Neural crest cell (in vitro differentiated cells): ENCODE data around the gene MGAT1. TPM values are rescaled to one million over a fixed set of nuclear protein-coding genes. Genes with fewer than 3 reads are reported as not detected.
"Not testable (repeated sequence)": the region's sequence is repeated elsewhere in the genome, so short reads cannot be mapped to it uniquely, and the experiment has no call there.

Experiments used
- DNase-seq: peaks from one replicate; pipeline ENCODE4 v3.0.0; 2021; ENCODE audit warnings: low read depth, mixed read lengths, low spot score
- H3K27ac Mint-ChIP-seq: one replicate; pipeline ENCODE4 v1.8.0; 2021; ENCODE audit warnings: mild to moderate bottlenecking, mixed read lengths; ENCODE audit not compliant: unreplicated experiment
- H3K27me3 Mint-ChIP-seq: 2 replicates; pipeline ENCODE4 v1.8.0; 2021; ENCODE audit warnings: low read depth, mild to moderate bottlenecking, mixed read lengths
- H3K36me3 Mint-ChIP-seq: 2 replicates; pipeline ENCODE4 v1.8.0; 2021; ENCODE audit warnings: low read depth, mild to moderate bottlenecking, mixed read lengths
- H3K4me1 Mint-ChIP-seq: 2 replicates; pipeline ENCODE4 v1.8.0; 2021; ENCODE audit warnings: mixed read lengths
- H3K4me3 Mint-ChIP-seq: one replicate; pipeline ENCODE4 v1.8.0; 2021; ENCODE audit warnings: mild to moderate bottlenecking, mixed read lengths
- H3K9me3 Mint-ChIP-seq: 2 replicates; pipeline ENCODE4 v1.8.0; 2021; ENCODE audit warnings: mixed read lengths
- CTCF ChIP-seq: fragments of 200-600 bp; sonication (generic); conservative IDR thresholded peaks from 2 replicates; pipeline ENCODE4 v1.5.0; 2021; ENCODE audit warnings: antibody characterized with exemption, mild to moderate bottlenecking
- total RNA-seq: library from RNA; stranded (reverse); gene quantifications from 2 replicates; pipeline ENCODE4 v1.2.1, GENCODE V29; 2021

MGAT1 gene
- total RNA-seq, 1 donor from 2014 or later = 57.1 TPM

GRCh38 chr5:180771839-180772238, 30.8 kb downstream of the MGAT1 start:
- Mint-ChIP-seq H3K36me3 (peaks cover 10% of the 10 kb centered on the region), H3K4me1 (no peaks in the 10 kb centered on the region), H3K27me3 (peaks cover 29% of the 10 kb centered on the region), H3K27ac (no peak overlapping the region), H3K4me3 (no peak overlapping the region), H3K9me3 (peaks cover 27% of the 10 kb centered on the region)
- DNase-seq = no peak
- no peak for TF ChIP-seq CTCF

- no peak for TF ChIP-seq CTCF
- Mint-ChIP-seq H3K27ac (no peak overlapping the region), H3K4me3 (no peak overlapping the region), H3K9me3 (peaks cover 33% of the 10 kb centered on the region), H3K36me3 (peaks cover 12% of the 10 kb centered on the region), H3K4me1 (no peaks in the 10 kb centered on the region), H3K27me3 (peaks cover 28% of the 10 kb centered on the region)
- DNase-seq = no peak
Observed at GRCh38 chr5:180769821-180770220, 32.8 kb downstream of the MGAT1 start.

GRCh38 chr5:180755601-180756000, 47.0 kb downstream of the MGAT1 start:
- no peak overlapping the region for H3K27ac Mint-ChIP-seq
- no peak for TF ChIP-seq CTCF
- H3K4me3 Mint-ChIP-seq = no peak overlapping the region
- H3K36me3 Mint-ChIP-seq = no peaks in the 10 kb centered on the region
- H3K4me1 Mint-ChIP-seq = no peaks in the 10 kb centered on the region
- peaks cover 29% of the 10 kb centered on the region for H3K27me3 Mint-ChIP-seq
- peaks cover 11% of the 10 kb centered on the region for H3K9me3 Mint-ChIP-seq
- DNase-seq = no peak

- Mint-ChIP-seq H3K4me3 (no peak overlapping the region), H3K4me1 (no peaks in the 10 kb centered on the region), H3K27ac (no peak overlapping the region), H3K9me3 (peaks cover 2% of the 10 kb centered on the region), H3K36me3 (no peaks in the 10 kb centered on the region), H3K27me3 (peaks cover 34% of the 10 kb centered on the region)
- TF ChIP-seq CTCF = no peak
- no peak for DNase-seq
Observed at GRCh38 chr5:180744253-180744652, 58.4 kb downstream of the MGAT1 start.

- H3K36me3 Mint-ChIP-seq = no peaks in the 10 kb centered on the region
- no peaks in the 10 kb centered on the region for H3K4me1 Mint-ChIP-seq
- no peak overlapping the region for H3K27ac Mint-ChIP-seq
- peaks cover 38% of the 10 kb centered on the region for H3K27me3 Mint-ChIP-seq
- H3K4me3 Mint-ChIP-seq = no peak overlapping the region
- no peaks in the 10 kb centered on the region for H3K9me3 Mint-ChIP-seq
- no peak for TF ChIP-seq CTCF
- no peak for DNase-seq
Observed at GRCh38 chr5:180742727-180743126, 59.9 kb downstream of the MGAT1 start.

- not testable (repeated sequence) for H3K4me3 Mint-ChIP-seq, H3K4me1 Mint-ChIP-seq, H3K36me3 Mint-ChIP-seq, DNase-seq, H3K27ac Mint-ChIP-seq, H3K9me3 Mint-ChIP-seq
- H3K27me3 Mint-ChIP-seq = peaks cover 49% of the 10 kb centered on the region
Observed at GRCh38 chr5:180740953-180741352, 61.7 kb downstream of the MGAT1 start.
